Gastrocnemius medialis (tissue), 4 donors: ENCODE data around the gene ZDHHC8. TPM values are rescaled to one million over a fixed set of nuclear protein-coding genes. Genes with fewer than 3 reads are reported as not detected.

Source experiments
- ATAC-seq, 2 donors: fragments of 150-250 bp; one replicate each; pipeline ENCODE4 v1.9.1; 2016
- DNase-seq, 2 donors: peaks; one replicate each; pipeline ENCODE4 v3.0.0-alpha.2; 2019
- H3K27ac ChIP-seq, 4 donors: fragments of 200-600 bp; sonication (generic); 1 replicate in 1 of 4; 2 replicates in 3 of 4; pipeline ENCODE4 v1.5.1; 2016 to 2018; ENCODE audit warnings: mild to moderate bottlenecking in 2 of 4, moderate library complexity in 1 of 4
- H3K27me3 ChIP-seq, 3 donors: fragments of 200-600 bp; sonication (generic) in 2 of 3; 1 replicate in 1 of 3; 2 replicates in 2 of 3; pipeline versions ENCODE4 v1.5.1 to v1.6.0; 2016 to 2019; ENCODE audit warnings: mild to moderate bottlenecking in 1 of 3, moderate library complexity in 1 of 3
- H3K36me3 ChIP-seq, 2 donors: fragments of 200-600 bp; sonication (generic) in 1 of 2; one replicate each; pipeline ENCODE4 v1.5.1; 2017 to 2018
- H3K4me1 ChIP-seq, 2 donors: fragments of 200-600 bp; sonication (generic) in 1 of 2; one replicate each; pipeline ENCODE4 v1.5.1; 2016 to 2017; ENCODE audit warnings: mild to moderate bottlenecking in 2 of 2
- H3K4me3 ChIP-seq, 4 donors: fragments of 200-600 bp; sonication (generic) in 3 of 4; 1 replicate in 1 of 4; 2 replicates in 3 of 4; pipeline ENCODE4 v1.5.1; 2016 to 2019; ENCODE audit warnings: mild to moderate bottlenecking in 2 of 4
- H3K9me3 ChIP-seq, 3 donors: fragments of 200-600 bp; sonication (generic) in 2 of 3; 1 replicate in 1 of 3; 2 replicates in 2 of 3; pipeline ENCODE4 v1.5.1; 2016 to 2019
- CTCF ChIP-seq, 5 experiments: fragments of 450-650 bp in 3 of 5; fragments of 200-600 bp in 2 of 5; sonication (generic) in 2 of 5; IDR thresholded peaks in 4 of 5; conservative IDR thresholded peaks in 1 of 5; 1 replicate in 4 of 5; 2 replicates in 1 of 5; pipeline ENCODE4 v1.5.1; 2016 to 2019; ENCODE audit warnings: antibody characterized with exemption in 5 of 5, mild to moderate bottlenecking in 3 of 5, moderate library complexity in 3 of 5
- POLR2A ChIP-seq, 2 donors: fragments of 450-650 bp; IDR thresholded peaks; one replicate each; pipeline ENCODE4 v1.6.1; 2017; ENCODE audit warnings: antibody characterized with exemption in 2 of 2, mild to moderate bottlenecking in 2 of 2, moderate library complexity in 2 of 2
- in situ Hi-C, 4 donors: fragments of 200-750 bp; cut with MboI; loops; one replicate each; pipeline versions ENCODE4 v1.15.0 to v1.8.0; 2017; ENCODE audit warnings: low sequenced_read_pairs in 4 of 4
- intact Hi-C: fragments of 100-400 bp; cut with DNase I; formaldehyde crosslinking; loops from one replicate; pipeline ENCODE4 v1.15.1; 2023; ENCODE audit warnings: low total_unique reads
- total RNA-seq, 4 donors: library from RNA; depleted of rRNA; stranded (reverse); fragments of >200 nt; gene quantifications; one replicate each; pipeline versions ENCODE4 v1.1.0 to v1.2.3, GENCODE V29; 2016

ZDHHC8 gene
- total RNA-seq, 4 donors from 2014 or later, result 7.3 to 15.8 (median 12.8) TPM

DNA sequence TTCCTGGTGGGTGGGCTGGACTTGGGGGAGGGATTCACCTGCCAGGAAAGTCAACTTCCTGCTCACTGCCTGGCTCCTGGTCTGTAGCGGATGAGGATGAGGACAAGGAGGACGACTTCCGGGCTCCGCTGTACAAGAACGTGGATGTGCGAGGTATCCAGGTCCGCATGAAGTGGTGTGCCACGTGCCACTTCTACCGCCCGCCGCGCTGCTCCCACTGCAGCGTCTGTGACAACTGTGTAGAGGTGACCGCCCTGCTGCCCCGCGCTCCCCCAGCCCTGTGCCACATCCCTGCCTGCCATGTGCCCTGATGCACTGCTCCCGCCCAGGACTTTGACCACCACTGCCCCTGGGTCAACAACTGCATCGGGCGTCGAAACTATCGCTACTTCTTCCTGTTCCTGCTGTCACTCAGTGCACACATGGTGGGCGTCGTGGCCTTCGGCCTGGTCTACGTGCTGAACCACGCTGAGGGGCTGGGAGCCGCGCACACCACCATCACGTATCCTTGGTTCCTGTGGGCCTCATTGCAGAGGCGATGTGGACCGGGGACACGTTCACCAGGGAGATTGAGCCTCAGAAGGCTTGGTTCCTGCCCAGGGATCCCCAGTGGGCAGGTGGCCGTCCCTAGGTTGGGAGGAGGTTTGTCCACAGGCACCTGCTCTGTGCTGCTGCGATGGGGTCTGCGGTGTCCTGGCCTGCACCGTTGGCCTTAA, 7.9 kb downstream of the ZDHHC8 start:
- TF ChIP-seq CTCF (IDR thresholded peaks at IDR 0.05 in 4 of 5, conservative IDR thresholded peaks at IDR 0.05 in 1 of 5) (no peak), POLR2A (IDR thresholded peaks at IDR 0.05) (no peak)
- Histone ChIP-seq H3K4me1 (peaks cover 32 to 40% of the 10 kb centered on the region in 2 donors), H3K9me3 (no peaks in the 10 kb centered on the region), H3K36me3 (peaks cover 0 to 9% of the 10 kb centered on the region in 2 donors), H3K27me3 (no peaks in the 10 kb centered on the region), H3K27ac (no peak overlapping the region), H3K4me3 (no peak overlapping the region)
- DNase-seq (no peak), ATAC-seq (no peak)
- intact Hi-C loops (no loop called here), in situ Hi-C loops (no loop called here)

GRCh38 chr22:20140107-20140445, 8.5 kb downstream of the ZDHHC8 start:
- DNase-seq (no peak), ATAC-seq (no peak)
- Histone ChIP-seq H3K27me3 (no peaks in the 10 kb centered on the region), H3K4me1 (peaks cover 31 to 35% of the 10 kb centered on the region in 2 donors), H3K36me3 (peaks cover 0 to 9% of the 10 kb centered on the region in 2 donors), H3K27ac (no peak overlapping the region), H3K9me3 (no peaks in the 10 kb centered on the region), H3K4me3 (no peak overlapping the region)
- TF ChIP-seq POLR2A (IDR thresholded peaks at IDR 0.05), result no peak
- TF ChIP-seq CTCF (IDR thresholded peaks at IDR 0.05 in 4 of 5, conservative IDR thresholded peaks at IDR 0.05 in 1 of 5), result no peak
- intact Hi-C loops, result no loop called here
- in situ Hi-C loops, result no loop called here

GRCh38 chr22:20140521-20140964, 8.9 kb downstream of the ZDHHC8 start:
- no peak for TF ChIP-seq CTCF (IDR thresholded peaks at IDR 0.05 in 4 of 5, conservative IDR thresholded peaks at IDR 0.05 in 1 of 5)
- no peak for TF ChIP-seq POLR2A (IDR thresholded peaks at IDR 0.05)
- H3K36me3 ChIP-seq, result peaks cover 0 to 9% of the 10 kb centered on the region in 2 donors
- intact Hi-C loops (no loop called here), in situ Hi-C loops (no loop called here)
- H3K9me3 ChIP-seq, result no peaks in the 10 kb centered on the region
- H3K27me3 ChIP-seq, result no peaks in the 10 kb centered on the region
- no peak for DNase-seq
- ATAC-seq, result no peak
- no peak overlapping the region for H3K27ac ChIP-seq
- peaks cover 27 to 30% of the 10 kb centered on the region in 2 donors for H3K4me1 ChIP-seq
- no peak overlapping the region for H3K4me3 ChIP-seq

DNA sequence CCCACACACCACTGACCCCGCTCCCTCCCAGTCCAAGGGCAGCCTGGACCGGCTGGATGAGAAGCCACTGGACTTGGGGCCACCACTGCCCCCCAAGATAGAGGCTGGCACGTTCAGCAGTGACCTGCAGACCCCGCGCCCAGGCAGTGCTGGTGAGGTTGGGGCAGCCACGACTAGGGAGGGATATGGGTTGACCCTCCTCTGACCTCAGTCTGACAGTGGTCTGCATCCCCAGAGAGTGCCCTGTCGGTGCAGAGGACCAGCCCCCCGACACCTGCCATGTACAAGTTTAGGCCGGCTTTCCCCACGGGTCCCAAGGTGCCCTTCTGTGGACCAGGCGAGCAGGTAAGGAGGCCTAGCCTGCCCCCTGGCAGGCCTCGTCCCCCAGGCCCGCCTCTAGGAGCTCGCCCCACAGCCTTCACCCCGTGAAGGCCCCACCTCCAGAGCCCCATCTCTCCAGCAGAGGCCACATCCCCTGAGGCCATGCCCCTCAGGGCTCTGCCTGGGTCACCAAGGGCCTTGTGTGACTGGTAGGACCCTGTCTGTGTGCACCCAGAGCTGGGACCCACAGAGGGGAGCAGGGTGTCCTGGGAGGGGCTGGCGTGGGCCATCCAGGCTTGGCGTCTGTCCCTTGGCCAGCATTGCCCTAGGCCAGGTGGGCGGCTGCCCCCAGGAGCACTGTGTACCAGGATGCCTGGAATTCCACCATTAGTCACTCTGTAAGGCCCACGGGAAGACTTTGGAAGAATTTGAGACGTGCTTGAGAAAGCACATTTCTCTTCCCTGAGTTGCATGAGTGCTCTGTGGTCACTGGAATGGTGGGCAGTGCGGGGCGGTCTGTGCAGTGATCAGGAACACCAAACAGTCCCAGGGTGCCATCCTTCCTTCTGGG, 9.8 kb downstream of the ZDHHC8 start:
- intact Hi-C loops, result no loop called here
- Histone ChIP-seq H3K4me1 (peaks cover 19 to 22% of the 10 kb centered on the region in 2 donors), H3K27me3 (no peaks in the 10 kb centered on the region), H3K9me3 (no peaks in the 10 kb centered on the region), H3K36me3 (peaks cover 0 to 9% of the 10 kb centered on the region in 2 donors), H3K4me3 (no peak overlapping the region), H3K27ac (no peak overlapping the region)
- DNase-seq, result no peak
- ATAC-seq, result no peak
- no peak for TF ChIP-seq POLR2A (IDR thresholded peaks at IDR 0.05)
- TF ChIP-seq CTCF (IDR thresholded peaks at IDR 0.05 in 4 of 5, conservative IDR thresholded peaks at IDR 0.05 in 1 of 5), result no peak
- in situ Hi-C loops, result no loop called here
